HepG2 (cell line): ENCODE data around the gene VIT. TPM values are rescaled to one million over a fixed set of nuclear protein-coding genes. Genes with fewer than 3 reads are reported as not detected.

Experiments
- ATAC-seq: fragments of 200-7000 bp; cut with Tn5 transposase; 3 replicates; pipeline ENCODE4 v1.9.1; 2020; ENCODE audit warnings: mild to moderate bottlenecking, moderate library complexity
- BruUV-seq: library from RNA; stranded (reverse); fragments of 400-500 nt; replicated peaks from 2 replicates; lab custom pipeline; 2021; lab: Mats Ljungman, UMichigan
- CTCF ChIA-PET: fragments of 300-600 bp; formaldehyde crosslinking; extraction: SDS; loops from one replicate; lab custom pipeline; 2021; ENCODE audit warnings: low total read pairs, inconsistent platforms, low intra/inter-chr PET ratio; lab: Yijun Ruan, JAX
- POLR2A ChIA-PET: fragments of 350-600 bp; sonication (Branson Sonifier 250); formaldehyde crosslinking; loops from one replicate; lab custom pipeline; 2020; ENCODE audit warnings: antibody characterized with exemption, inconsistent platforms; lab: Yijun Ruan, JAX
- DNase-seq: peaks from one replicate; pipeline ENCODE4 v3.0.0-alpha.2; 2015; ENCODE audit warnings: low spot score
- FAIRE-seq: peaks from 3 replicates; lab custom pipeline; 2011; peaks lifted over from hg19 to GRCh38; lab: Jason Lieb, UNC
- H2AFZ ChIP-seq: one replicate; pipeline ENCODE4 v1.6.1; 2011; ENCODE audit warnings: low read length, inconsistent platforms
- H3K27ac ChIP-seq: fragments of 300-600 bp; 3 replicates; pipeline ENCODE4 v1.8.0; 2011; ENCODE audit warnings: mixed run types, mild to moderate bottlenecking, mixed read lengths, low read length, inconsistent platforms; ENCODE audit not compliant: insufficient read depth; ENCODE audit errors: extremely low read length
- H3K27me3 ChIP-seq, 2 experiments: fragments of 200-600 bp in 1 of 2; 2 replicates in 1 of 2; 3 replicates in 1 of 2; pipeline versions ENCODE4 v1.6.0 to v1.8.0; 2011; ENCODE audit warnings: low read length in 2 of 2, mild to moderate bottlenecking in 2 of 2, moderate library complexity in 2 of 2, inconsistent platforms in 1 of 2; ENCODE audit not compliant: insufficient read depth in 2 of 2, control insufficient read depth in 1 of 2
- H3K36me3 ChIP-seq, 2 experiments: fragments of 200-600 bp in 1 of 2; replicated peaks in 1 of 2; 2 replicates in 1 of 2; 3 replicates in 1 of 2; pipeline versions ENCODE4 v1.5.1 to v1.8.0; 2011; ENCODE audit warnings: low read length in 2 of 2, inconsistent platforms in 1 of 2; ENCODE audit not compliant: insufficient read depth in 2 of 2, control insufficient read depth in 1 of 2
- H3K4me1 ChIP-seq: 2 replicates; pipeline ENCODE4 v1.5.1; 2012; ENCODE audit warnings: low read length, inconsistent platforms; ENCODE audit not compliant: insufficient read depth
- H3K4me2 ChIP-seq: 2 replicates; pipeline ENCODE4 v1.6.0; 2011; ENCODE audit warnings: low read depth, low read length, inconsistent platforms
- H3K4me3 ChIP-seq, 3 experiments: fragments of 200-600 bp in 1 of 3; sonication (generic), shearing (Covaris generic) in 1 of 3; replicated peaks in 1 of 3; 2 replicates each; pipeline ENCODE4 v1.5.1; 2011 to 2016; ENCODE audit warnings: low read length in 3 of 3, inconsistent platforms in 2 of 3, low read depth in 2 of 3, mild to moderate bottlenecking in 2 of 3, control low read depth in 1 of 3, mixed read lengths in 1 of 3; ENCODE audit not compliant: insufficient read depth in 1 of 3
- H3K79me2 ChIP-seq: one replicate; pipeline ENCODE4 v1.6.1; 2011; ENCODE audit warnings: low read length, inconsistent platforms; ENCODE audit not compliant: insufficient read depth
- H3K9ac ChIP-seq: 2 replicates; pipeline ENCODE4 v1.6.0; 2011; ENCODE audit warnings: mild to moderate bottlenecking, low read depth, low read length, inconsistent platforms; ENCODE audit not compliant: insufficient read depth
- H3K9me3 ChIP-seq: 2 replicates; pipeline ENCODE4 v1.5.1; 2012; ENCODE audit warnings: mild to moderate bottlenecking, low read length
- H4K20me1 ChIP-seq: 2 replicates; pipeline ENCODE4 v1.6.0; 2011; ENCODE audit warnings: inconsistent platforms, mild to moderate bottlenecking, low read length, moderate library complexity; ENCODE audit not compliant: insufficient read depth
- CREB3 ChIP-seq: sonication (generic); formaldehyde crosslinking; IDR thresholded peaks from 2 replicates; pipeline ENCODE4 v1.5.0; 2020; ENCODE audit warnings: missing genetic modification reagents
- DNMT1 ChIP-seq: sonication (generic); formaldehyde crosslinking; IDR thresholded peaks from 2 replicates; pipeline ENCODE4 v1.5.1; 2020; ENCODE audit warnings: mild to moderate bottlenecking, missing genetic modification reagents
- FOXM1 ChIP-seq: sonication (generic); formaldehyde crosslinking; IDR thresholded peaks from 2 replicates; pipeline ENCODE4 v1.5.0; 2020; ENCODE audit warnings: missing genetic modification reagents
- KAT2B ChIP-seq: fragments of 150-350 bp; IDR thresholded peaks from 2 replicates; pipeline ENCODE4 v1.6.1; 2014; ENCODE audit warnings: low read depth, low read length, borderline replicate concordance
- NFE2 ChIP-seq: sonication (generic); formaldehyde crosslinking; IDR thresholded peaks from 2 replicates; pipeline ENCODE4 v1.4.0; 2020; ENCODE audit warnings: missing genetic modification reagents
- NFIB ChIP-seq: sonication (generic); formaldehyde crosslinking; IDR thresholded peaks from 2 replicates; pipeline ENCODE4 v1.9.0; 2021; ENCODE audit warnings: missing genetic modification reagents, mild to moderate bottlenecking, borderline replicate concordance
- POLR2AphosphoS5 ChIP-seq: IDR thresholded peaks from 2 replicates; pipeline ENCODE4 v1.6.1; 2012; ENCODE audit warnings: low read depth, low read length
- SIX4 ChIP-seq: sonication (generic); formaldehyde crosslinking; IDR thresholded peaks from 2 replicates; pipeline ENCODE4 v1.4.0; 2020; ENCODE audit warnings: missing genetic modification reagents
- SMAD9 ChIP-seq: sonication (generic); formaldehyde crosslinking; IDR thresholded peaks from 2 replicates; pipeline ENCODE4 v1.5.1; 2020; ENCODE audit warnings: mild to moderate bottlenecking, missing genetic modification reagents
- SOX6 ChIP-seq, 2 experiments: fragments of 450-650 bp in 1 of 2; sonication (generic) in 1 of 2; formaldehyde crosslinking in 1 of 2; IDR thresholded peaks; 2 replicates each; pipeline versions ENCODE4 v1.4.0 to v1.6.1; 2017 to 2020; ENCODE audit warnings: antibody characterized with exemption in 1 of 2, mild to moderate bottlenecking in 1 of 2, missing genetic modification reagents in 1 of 2
- SRSF1 ChIP-seq: fragments of 200-400 bp; formaldehyde crosslinking; optimal IDR thresholded peaks from 2 replicates; pipeline ENCODE3; 2017; ENCODE audit warnings: mild to moderate bottlenecking, low read depth, low read length, moderate library complexity
- STAG1 ChIP-seq: sonication (generic); formaldehyde crosslinking; IDR thresholded peaks from 2 replicates; pipeline ENCODE4 v1.4.0; 2020; ENCODE audit warnings: missing genetic modification reagents
- ZNF550 ChIP-seq: sonication (generic); formaldehyde crosslinking; IDR thresholded peaks from 2 replicates; pipeline ENCODE4 v1.4.0; 2020; ENCODE audit warnings: mild to moderate bottlenecking, missing genetic modification reagents, borderline replicate concordance
- ZNF563 ChIP-seq: sonication (generic); formaldehyde crosslinking; IDR thresholded peaks from 2 replicates; pipeline ENCODE4 v1.8.0; 2022; ENCODE audit warnings: mild to moderate bottlenecking, moderate library complexity, missing genetic modification reagents
- WGBS: methylation state at CpG from one replicate; pipeline ENCODE4 v1.1.6; 2017; ENCODE audit warnings: low lambda C conversion rate; 5-methylcytosine and 5-hydroxymethylcytosine counted together
- in situ Hi-C: cut with HindIII; loops from 2 replicates; pipeline ENCODE4 v1.10.0; 2017; ENCODE audit warnings: low pct_unique_long_range_greater_than_20kb; ENCODE audit not compliant: extremely low pct_ligation_motif_present
- intact Hi-C: fragments of 100-400 bp; cut with micrococcal nuclease; formaldehyde crosslinking; loops from one replicate; pipeline ENCODE4 v1.10.0; 2022; ENCODE audit not compliant: unreplicated experiment
- polyA plus RNA-seq, 8 experiments: library from polyadenylated mRNA; depleted of rRNA in 3 of 8; stranded (reverse) in 7 of 8; unstranded in 1 of 8; fragments of >200 nt; fragmentation: Illumina TruSeq in 4 of 8; extraction: Trizol in 4 of 8; gene quantifications; 2 replicates each; pipeline versions ENCODE4 v1.2.1 to v1.2.3, GENCODE V29; 2011 to 2016; ENCODE audit warnings: low read depth in 4 of 8, missing spikeins in 1 of 8, mixed read lengths in 1 of 8; ENCODE audit not compliant: insufficient read depth in 1 of 8
- total RNA-seq, 5 experiments: library from RNA; depleted of rRNA; stranded (reverse); fragments of >200 nt; fragmentation: Illumina TruSeq; extraction: Trizol; gene quantifications; 2 replicates each; pipeline ENCODE4 v1.2.3, GENCODE V29; 2016; ENCODE audit warnings: low read depth in 1 of 5
- TF ChIP-seq, protein P1 (sequence below): sonication (generic); formaldehyde crosslinking; IDR thresholded peaks from 2 replicates; pipeline ENCODE4 v1.5.0; 2020; ENCODE audit warnings: mild to moderate bottlenecking, missing genetic modification reagents, borderline replicate concordance
- TF ChIP-seq, protein P2 (sequence below): conservative IDR thresholded peaks from 2 replicates; pipeline ENCODE4 v1.6.1; 2018; ENCODE audit warnings: missing genetic modification reagents

The VIT gene
- total and polyA plus RNA-seq, 2 of the 13 experiments (the other 11 are each of a cell fraction or from before 2014, with no cell fraction given): not detected

DNA sequence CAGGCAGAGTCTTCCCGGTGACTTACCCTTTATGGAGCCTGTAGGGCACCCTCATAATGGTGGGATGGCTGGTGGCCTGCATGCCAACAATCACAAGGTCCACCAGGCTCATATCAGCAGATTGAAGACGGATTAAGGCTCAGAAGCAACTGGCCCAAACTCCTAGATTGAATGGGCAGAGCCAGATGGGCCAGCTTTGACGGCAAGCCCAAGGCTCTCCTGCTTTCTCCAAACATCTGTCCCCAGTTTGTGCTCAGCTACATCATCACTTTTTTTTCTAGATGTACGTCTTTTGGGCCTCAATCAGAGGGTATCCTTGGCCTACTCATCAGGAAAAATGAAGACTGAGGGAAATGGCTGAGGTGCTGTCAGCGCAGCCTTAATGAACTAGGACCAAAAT is 114.6 kb downstream of the VIT start:
- no peak overlapping the region for H3K27ac ChIP-seq
- H3K4me3 ChIP-seq: no peak overlapping the region
- no peak overlapping the region for H3K4me2 ChIP-seq
- DNase-seq (no peak), FAIRE-seq (no peak), ATAC-seq (no peak)
- ChIA-PET POLR2A (interaction anchor here (0.7 kb wide), 1 partner anchor 809 kb away, joined by 3 read pairs; no protein-coding TSS in a partner anchor), CTCF (no interaction called here)
- peaks cover 2 to 5% of the 10 kb centered on the region in 2 experiments; a peak in 2 of 5 replicates for H3K27me3 ChIP-seq
- TF ChIP-seq SOX6 (IDR thresholded peaks at IDR 0.05) (no peak), SOX6 (CRISPR knock-in tag; IDR thresholded peaks at IDR 0.05) (no peak), NFE2 (no peak), DNMT1 (CRISPR knock-in tag) (no peak), ZNF563 (CRISPR knock-in tag) (no peak), NFIB (CRISPR knock-in tag) (no peak), SIX4 (CRISPR knock-in tag) (no peak), POLR2AphosphoS5 (no peak), KAT2B (no peak), CREB3 (CRISPR knock-in tag) (no peak), STAG1 (no peak), ZNF550 (no peak), SRSF1 (no peak), FOXM1 (no peak), SMAD9 (CRISPR knock-in tag) (no peak)
- TF ChIP-seq, protein P1, sequence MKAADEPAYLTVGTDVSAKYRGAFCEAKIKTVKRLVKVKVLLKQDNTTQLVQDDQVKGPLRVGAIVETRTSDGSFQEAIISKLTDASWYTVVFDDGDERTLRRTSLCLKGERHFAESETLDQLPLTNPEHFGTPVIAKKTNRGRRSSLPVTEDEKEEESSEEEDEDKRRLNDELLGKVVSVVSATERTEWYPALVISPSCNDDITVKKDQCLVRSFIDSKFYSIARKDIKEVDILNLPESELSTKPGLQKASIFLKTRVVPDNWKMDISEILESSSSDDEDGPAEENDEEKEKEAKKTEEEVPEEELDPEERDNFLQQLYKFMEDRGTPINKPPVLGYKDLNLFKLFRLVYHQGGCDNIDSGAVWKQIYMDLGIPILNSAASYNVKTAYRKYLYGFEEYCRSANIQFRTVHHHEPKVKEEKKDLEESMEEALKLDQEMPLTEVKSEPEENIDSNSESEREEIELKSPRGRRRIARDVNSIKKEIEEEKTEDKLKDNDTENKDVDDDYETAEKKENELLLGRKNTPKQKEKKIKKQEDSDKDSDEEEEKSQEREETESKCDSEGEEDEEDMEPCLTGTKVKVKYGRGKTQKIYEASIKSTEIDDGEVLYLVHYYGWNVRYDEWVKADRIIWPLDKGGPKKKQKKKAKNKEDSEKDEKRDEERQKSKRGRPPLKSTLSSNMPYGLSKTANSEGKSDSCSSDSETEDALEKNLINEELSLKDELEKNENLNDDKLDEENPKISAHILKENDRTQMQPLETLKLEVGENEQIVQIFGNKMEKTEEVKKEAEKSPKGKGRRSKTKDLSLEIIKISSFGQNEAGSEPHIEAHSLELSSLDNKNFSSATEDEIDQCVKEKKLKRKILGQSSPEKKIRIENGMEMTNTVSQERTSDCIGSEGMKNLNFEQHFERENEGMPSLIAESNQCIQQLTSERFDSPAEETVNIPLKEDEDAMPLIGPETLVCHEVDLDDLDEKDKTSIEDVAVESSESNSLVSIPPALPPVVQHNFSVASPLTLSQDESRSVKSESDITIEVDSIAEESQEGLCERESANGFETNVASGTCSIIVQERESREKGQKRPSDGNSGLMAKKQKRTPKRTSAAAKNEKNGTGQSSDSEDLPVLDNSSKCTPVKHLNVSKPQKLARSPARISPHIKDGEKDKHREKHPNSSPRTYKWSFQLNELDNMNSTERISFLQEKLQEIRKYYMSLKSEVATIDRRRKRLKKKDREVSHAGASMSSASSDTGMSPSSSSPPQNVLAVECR (CRISPR knock-in tag): no peak
- TF ChIP-seq, protein P2, sequence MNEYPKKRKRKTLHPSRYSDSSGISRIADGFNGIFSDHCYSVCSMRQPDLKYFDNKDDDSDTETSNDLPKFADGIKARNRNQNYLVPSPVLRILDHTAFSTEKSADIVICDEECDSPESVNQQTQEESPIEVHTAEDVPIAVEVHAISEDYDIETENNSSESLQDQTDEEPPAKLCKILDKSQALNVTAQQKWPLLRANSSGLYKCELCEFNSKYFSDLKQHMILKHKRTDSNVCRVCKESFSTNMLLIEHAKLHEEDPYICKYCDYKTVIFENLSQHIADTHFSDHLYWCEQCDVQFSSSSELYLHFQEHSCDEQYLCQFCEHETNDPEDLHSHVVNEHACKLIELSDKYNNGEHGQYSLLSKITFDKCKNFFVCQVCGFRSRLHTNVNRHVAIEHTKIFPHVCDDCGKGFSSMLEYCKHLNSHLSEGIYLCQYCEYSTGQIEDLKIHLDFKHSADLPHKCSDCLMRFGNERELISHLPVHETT: no peak
- no peaks in the 10 kb centered on the region for H3K9me3 ChIP-seq
- H3K4me1 ChIP-seq: no peaks in the 10 kb centered on the region
- H3K9ac ChIP-seq: no peak overlapping the region
- H2AFZ ChIP-seq: no peak overlapping the region
- intact Hi-C loops (no loop called here), in situ Hi-C loops (no loop called here)
- WGBS: 48% methylated on average over 5 of the region's 5 CpGs
- H3K79me2 ChIP-seq: no peaks in the 10 kb centered on the region
- H4K20me1 ChIP-seq: no peaks in the 10 kb centered on the region
- no TSS peak for BruUV-seq
- H3K36me3 ChIP-seq: no peaks in the 10 kb centered on the region
